ENCODE results near the gene RNU4-1.

- TF ChIP-seq TOX (CRISPR knock-in tag; IDR thresholded peaks at IDR 0.05; ENCODE audit: borderline replicate concordance), result no peak
- no peak for TF ChIP-seq PATZ1 (CRISPR knock-in tag; IDR thresholded peaks at IDR 0.05; ENCODE audit: borderline replicate concordance)
- no peak for TF ChIP-seq ARNTL (CRISPR knock-in tag; IDR thresholded peaks at IDR 0.05; ENCODE audit: borderline replicate concordance, low read depth)
Measured at GRCh38 chr12:120342175-120343038, 49.4 kb upstream of the RNU4-1 start.

Measured in SK-N-SH treated with all-trans-retinoic acid at 6 μM for 48 hours (cell line).